ENCODE measurements around the gene NOL7. TPM values are rescaled to one million over a fixed set of nuclear protein-coding genes. Genes with fewer than 3 reads are reported as not detected.

Gene NOL7
- total RNA-seq, 1 donor from 2014 or later, result 100 TPM

GRCh38 chr6:13605634-13606033, 9.5 kb upstream of the NOL7 start:
- DNase-seq (ENCODE audit: low spot score), result no peak
- H3K9me3 Mint-ChIP-seq, result no peaks in the 10 kb centered on the region
- intact Hi-C loops (cut with micrococcal nuclease), result no loop called here
- H3K27me3 Mint-ChIP-seq (ENCODE audit: insufficient read depth), result no peaks in the 10 kb centered on the region
- H3K4me3 Mint-ChIP-seq, result no peak overlapping the region
- peaks cover 23% of the 10 kb centered on the region for H3K36me3 Mint-ChIP-seq (ENCODE audit: low read depth)
- peaks cover 4% of the 10 kb centered on the region for H3K4me1 Mint-ChIP-seq (ENCODE audit: low read depth)
- H3K27ac Mint-ChIP-seq, result no peak overlapping the region

- H3K36me3 Mint-ChIP-seq (ENCODE audit: low read depth), result peaks cover 6% of the 10 kb centered on the region
- peak overlapping the region; percentile 4 for H3K4me3 Mint-ChIP-seq
- peak overlapping the region; percentile 9 for H3K27ac Mint-ChIP-seq
- no peak for DNase-seq (ENCODE audit: low spot score)
- intact Hi-C loops (cut with micrococcal nuclease), result loop anchor here (10.0 kb wide), 1 partner anchor 453 kb away; no protein-coding TSS in a partner anchor
- H3K9me3 Mint-ChIP-seq, result no peaks in the 10 kb centered on the region
- no peaks in the 10 kb centered on the region for H3K27me3 Mint-ChIP-seq (ENCODE audit: insufficient read depth)
- peaks cover 44% of the 10 kb centered on the region for H3K4me1 Mint-ChIP-seq (ENCODE audit: low read depth)
Measured at GRCh38 chr6:13611715-13612114, 3.4 kb upstream of the NOL7 start.

- Mint-ChIP-seq H3K9me3 (no peaks in the 10 kb centered on the region), H3K27me3 (ENCODE audit: insufficient read depth) (no peaks in the 10 kb centered on the region), H3K4me3 (peak overlapping the region; percentile 99), H3K36me3 (ENCODE audit: low read depth) (peaks cover 14% of the 10 kb centered on the region), H3K4me1 (ENCODE audit: low read depth) (peaks cover 54% of the 10 kb centered on the region), H3K27ac (no peak overlapping the region)
- intact Hi-C loops (cut with micrococcal nuclease), result loop anchor here (10.0 kb wide), 1 partner anchor 452 kb away; no protein-coding TSS in a partner anchor
- no peak for DNase-seq (ENCODE audit: low spot score)
Measured at GRCh38 chr6:13613029-13613594, 2.0 kb upstream of the NOL7 start.

GRCh38 chr6:13614126-13614925, 809 bp upstream of the NOL7 start:
- Mint-ChIP-seq H3K9me3 (no peaks in the 10 kb centered on the region), H3K27me3 (ENCODE audit: insufficient read depth) (no peaks in the 10 kb centered on the region), H3K4me3 (peak overlapping the region; percentile 99), H3K36me3 (ENCODE audit: low read depth) (peaks cover 19% of the 10 kb centered on the region), H3K4me1 (ENCODE audit: low read depth) (peaks cover 54% of the 10 kb centered on the region), H3K27ac (peak overlapping the region; percentile 87)
- intact Hi-C loops (cut with micrococcal nuclease), result loop anchor here (10.0 kb wide), 1 partner anchor 450 kb away; no protein-coding TSS in a partner anchor
- DNase-seq (ENCODE audit: low spot score), result peak; percentile 12

- H3K4me1 Mint-ChIP-seq (ENCODE audit: low read depth), result peaks cover 54% of the 10 kb centered on the region
- H3K9me3 Mint-ChIP-seq, result no peaks in the 10 kb centered on the region
- peak overlapping the region; percentile 99 for H3K4me3 Mint-ChIP-seq
- peak overlapping the region; percentile 87 for H3K27ac Mint-ChIP-seq
- intact Hi-C loops (cut with micrococcal nuclease), result loop anchor here (1.0 to 10.0 kb wide), 9 partner anchors 9 to 449 kb away; partner anchors contain the start of genes GFOD1, MCUR1, RANBP9 and SIRT5
- DNase-seq (ENCODE audit: low spot score), result peak; percentile 22
- H3K36me3 Mint-ChIP-seq (ENCODE audit: low read depth), result peaks cover 23% of the 10 kb centered on the region
- H3K27me3 Mint-ChIP-seq (ENCODE audit: insufficient read depth), result no peaks in the 10 kb centered on the region
Measured at GRCh38 chr6:13615792-13616120, 621 bp downstream of the NOL7 start.

- intact Hi-C loops (cut with micrococcal nuclease), result loop anchor here (10.0 kb wide), 1 partner anchor 448 kb away; no protein-coding TSS in a partner anchor
Measured at GRCh38 chr6:13617066-13617465, 1.9 kb downstream of the NOL7 start.

GRCh38 chr6:13624871-13625288, 9.7 kb downstream of the NOL7 start:
- no peaks in the 10 kb centered on the region for H3K9me3 Mint-ChIP-seq
- intact Hi-C loops (cut with micrococcal nuclease), result loop anchor here (1.0 to 5.0 kb wide), 4 partner anchors 9 to 162 kb away; no protein-coding TSS in a partner anchor
- H3K27me3 Mint-ChIP-seq (ENCODE audit: insufficient read depth), result no peaks in the 10 kb centered on the region
- peak overlapping the region; percentile 36 for H3K27ac Mint-ChIP-seq
- H3K36me3 Mint-ChIP-seq (ENCODE audit: low read depth), result peaks cover 59% of the 10 kb centered on the region
- no peak for DNase-seq (ENCODE audit: low spot score)
- no peak overlapping the region for H3K4me3 Mint-ChIP-seq
- peaks cover 34% of the 10 kb centered on the region for H3K4me1 Mint-ChIP-seq (ENCODE audit: low read depth)

More at GRCh38 chr6:13617066-13617465, 1.9 kb downstream of the NOL7 start:
- DNase-seq (ENCODE audit: low spot score), result no peak
- peak overlapping the region; percentile 99 for H3K4me3 Mint-ChIP-seq
- H3K27me3 Mint-ChIP-seq (ENCODE audit: insufficient read depth), result no peaks in the 10 kb centered on the region
- peak overlapping the region; percentile 31 for H3K27ac Mint-ChIP-seq
- H3K4me1 Mint-ChIP-seq (ENCODE audit: low read depth), result peaks cover 46% of the 10 kb centered on the region
- H3K9me3 Mint-ChIP-seq, result no peaks in the 10 kb centered on the region
- H3K36me3 Mint-ChIP-seq (ENCODE audit: low read depth), result peaks cover 28% of the 10 kb centered on the region

GRCh38 chr6:13629459-13630116, 14.5 kb downstream of the NOL7 start:
- H3K4me3 Mint-ChIP-seq, result no peak overlapping the region
- H3K9me3 Mint-ChIP-seq, result no peaks in the 10 kb centered on the region
- peaks cover 56% of the 10 kb centered on the region for H3K36me3 Mint-ChIP-seq (ENCODE audit: low read depth)
- peaks cover 31% of the 10 kb centered on the region for H3K4me1 Mint-ChIP-seq (ENCODE audit: low read depth)
- intact Hi-C loops (cut with micrococcal nuclease), result no loop called here
- no peaks in the 10 kb centered on the region for H3K27me3 Mint-ChIP-seq (ENCODE audit: insufficient read depth)
- no peak for DNase-seq (ENCODE audit: low spot score)
- H3K27ac Mint-ChIP-seq, result peak overlapping the region; percentile 78

GRCh38 chr6:13630499-13630898, 15.4 kb downstream of the NOL7 start:
- Mint-ChIP-seq H3K27me3 (ENCODE audit: insufficient read depth) (no peaks in the 10 kb centered on the region), H3K4me3 (no peak overlapping the region), H3K36me3 (ENCODE audit: low read depth) (peaks cover 55% of the 10 kb centered on the region), H3K27ac (peak overlapping the region; percentile 63), H3K4me1 (ENCODE audit: low read depth) (peaks cover 32% of the 10 kb centered on the region), H3K9me3 (no peaks in the 10 kb centered on the region)
- DNase-seq (ENCODE audit: low spot score), result no peak
- intact Hi-C loops (cut with micrococcal nuclease), result no loop called here

GRCh38 chr6:13633343-13633742, 18.2 kb downstream of the NOL7 start:
- no peaks in the 10 kb centered on the region for H3K27me3 Mint-ChIP-seq (ENCODE audit: insufficient read depth)
- no peak overlapping the region for H3K4me3 Mint-ChIP-seq
- no peak for DNase-seq (ENCODE audit: low spot score)
- peaks cover 57% of the 10 kb centered on the region for H3K36me3 Mint-ChIP-seq (ENCODE audit: low read depth)
- peaks cover 52% of the 10 kb centered on the region for H3K4me1 Mint-ChIP-seq (ENCODE audit: low read depth)
- no peaks in the 10 kb centered on the region for H3K9me3 Mint-ChIP-seq
- H3K27ac Mint-ChIP-seq, result no peak overlapping the region
- intact Hi-C loops (cut with micrococcal nuclease), result no loop called here

- Mint-ChIP-seq H3K4me3 (no peak overlapping the region), H3K9me3 (no peaks in the 10 kb centered on the region), H3K36me3 (ENCODE audit: low read depth) (peaks cover 57% of the 10 kb centered on the region), H3K27ac (peak overlapping the region; percentile 34), H3K27me3 (ENCODE audit: insufficient read depth) (no peaks in the 10 kb centered on the region), H3K4me1 (ENCODE audit: low read depth) (peaks cover 44% of the 10 kb centered on the region)
- intact Hi-C loops (cut with micrococcal nuclease), result loop anchor here (1.0 kb wide), 1 partner anchor 10 kb away; no protein-coding TSS in a partner anchor
- no peak for DNase-seq (ENCODE audit: low spot score)
Measured at GRCh38 chr6:13635948-13636658, 21.0 kb downstream of the NOL7 start.

- Mint-ChIP-seq H3K36me3 (ENCODE audit: low read depth) (peaks cover 50% of the 10 kb centered on the region), H3K9me3 (no peaks in the 10 kb centered on the region), H3K27me3 (ENCODE audit: insufficient read depth) (no peaks in the 10 kb centered on the region), H3K27ac (no peak overlapping the region), H3K4me3 (no peak overlapping the region), H3K4me1 (ENCODE audit: low read depth) (peaks cover 44% of the 10 kb centered on the region)
- intact Hi-C loops (cut with micrococcal nuclease), result no loop called here
- DNase-seq (ENCODE audit: low spot score), result no peak
Measured at GRCh38 chr6:13638014-13638413, 22.9 kb downstream of the NOL7 start.

Data from activated T-helper 1 cell treated with anti-CD3 and anti-CD28 coated beads, Interleukin-12 subunit alpha, Interleukin-12 subunit beta, Interleukin-2, Interleukin-4 antibody, amounts not matched to agents 30 ng/mL and 10 ng/mL and 1 ng/mL, durations not matched to agents 14 hours and 24 hours and 36 hours (primary cell).